Measurements from ENCODE around the gene PAIP2. TPM values are rescaled to one million over a fixed set of nuclear protein-coding genes. Genes with fewer than 3 reads are reported as not detected.
"Not testable (repeated sequence)": the region's sequence is repeated elsewhere in the genome, so short reads cannot be mapped to it uniquely, and the experiment has no call there.

Gene PAIP2
- total and polyA plus RNA-seq, 4 donors = 55.6 to 83.1 (median 70.6) TPM

- no peaks in the 10 kb centered on the region for H3K27me3 ChIP-seq (ENCODE audit: control insufficient read depth in 3 of 3, insufficient read depth in 3 of 3, low read length in 2 of 3)
- ATAC-seq (ENCODE audit: insufficient read depth, low FRiP score) = no peak
- no peak for TF ChIP-seq CTCF (IDR thresholded peaks at IDR 0.05; ENCODE audit: control extremely low read depth, extremely low read depth)
- H3K4me3 ChIP-seq = no peak overlapping the region
- peaks cover 0 to 12% (median 6%) of the 10 kb centered on the region in 5 donors for H3K4me1 ChIP-seq (ENCODE audit: control insufficient read depth in 5 of 5, insufficient read depth in 5 of 5, low read length in 5 of 5)
- no peak for DNase-seq
- H3K9me3 ChIP-seq (ENCODE audit: control insufficient read depth in 4 of 4, insufficient read depth in 3 of 4, low read length in 3 of 4) = no peaks in the 10 kb centered on the region
- 84 to 90% methylated on average over 2 of the region's 2 CpGs for whole genome bisulfite sequencing, 2 donors
- peaks cover 0 to 4% (median 0%) of the 10 kb centered on the region in 4 donors for H3K36me3 ChIP-seq (ENCODE audit: control insufficient read depth in 4 of 4, insufficient read depth in 4 of 4, low read length in 4 of 4)
- H3K27ac ChIP-seq (ENCODE audit: low read depth in 1 of 2, low read length in 1 of 2) = no peak overlapping the region
- H3K9ac ChIP-seq (ENCODE audit: insufficient read depth in 1 of 2, low read length in 2 of 2) = no peak overlapping the region
Observed at GRCh38 chr5:139406963-139407362, 65.3 kb downstream of the PAIP2 start.

GRCh38 chr5:139407517-139407916, 65.9 kb downstream of the PAIP2 start:
- Histone ChIP-seq H3K9ac (ENCODE audit: insufficient read depth in 1 of 2, low read length in 2 of 2) (no peak overlapping the region), H3K9me3 (ENCODE audit: control insufficient read depth in 4 of 4, insufficient read depth in 3 of 4, low read length in 3 of 4) (no peaks in the 10 kb centered on the region), H3K27me3 (ENCODE audit: control insufficient read depth in 3 of 3, insufficient read depth in 3 of 3, low read length in 2 of 3) (no peaks in the 10 kb centered on the region), H3K4me1 (ENCODE audit: control insufficient read depth in 5 of 5, insufficient read depth in 5 of 5, low read length in 5 of 5) (peaks cover 0 to 12% (median 6%) of the 10 kb centered on the region in 5 donors), H3K36me3 (ENCODE audit: control insufficient read depth in 4 of 4, insufficient read depth in 4 of 4, low read length in 4 of 4) (peaks cover 0 to 4% (median 1%) of the 10 kb centered on the region in 4 donors), H3K4me3 (no peak overlapping the region), H3K27ac (ENCODE audit: low read depth in 1 of 2, low read length in 1 of 2) (no peak overlapping the region)
- ATAC-seq (ENCODE audit: insufficient read depth, low FRiP score) = no peak
- no peak for DNase-seq
- TF ChIP-seq CTCF (IDR thresholded peaks at IDR 0.05; ENCODE audit: control extremely low read depth, extremely low read depth) = no peak

GRCh38 chr5:139408191-139408590, 66.5 kb downstream of the PAIP2 start:
- Histone ChIP-seq H3K4me3 (no peak overlapping the region), H3K9ac (ENCODE audit: insufficient read depth in 1 of 2, low read length in 2 of 2) (no peak overlapping the region), H3K27me3 (ENCODE audit: control insufficient read depth in 3 of 3, insufficient read depth in 3 of 3, low read length in 2 of 3) (no peaks in the 10 kb centered on the region), H3K4me1 (ENCODE audit: control insufficient read depth in 5 of 5, insufficient read depth in 5 of 5, low read length in 5 of 5) (peaks cover 0 to 9% (median 3%) of the 10 kb centered on the region in 5 donors), H3K36me3 (ENCODE audit: control insufficient read depth in 4 of 4, insufficient read depth in 4 of 4, low read length in 4 of 4) (peaks cover 0 to 6% (median 4%) of the 10 kb centered on the region in 4 donors), H3K9me3 (ENCODE audit: control insufficient read depth in 4 of 4, insufficient read depth in 3 of 4, low read length in 3 of 4) (no peaks in the 10 kb centered on the region), H3K27ac (ENCODE audit: low read depth in 1 of 2, low read length in 1 of 2) (no peak overlapping the region)
- no peak for TF ChIP-seq CTCF (IDR thresholded peaks at IDR 0.05; ENCODE audit: control extremely low read depth, extremely low read depth)
- ATAC-seq (ENCODE audit: insufficient read depth, low FRiP score) (no peak), DNase-seq (no peak)
- 95 to 96% methylated on average over 7 of the region's 7 CpGs for WGBS, 2 donors

- H3K9ac ChIP-seq (ENCODE audit: insufficient read depth in 1 of 2, low read length in 2 of 2); H3K9me3 ChIP-seq (ENCODE audit: control insufficient read depth in 4 of 4, insufficient read depth in 3 of 4, low read length in 3 of 4); H3K4me3 ChIP-seq; H3K4me1 ChIP-seq (ENCODE audit: control insufficient read depth in 5 of 5, insufficient read depth in 5 of 5, low read length in 5 of 5); DNase-seq; H3K27ac ChIP-seq (ENCODE audit: low read depth in 1 of 2, low read length in 1 of 2); ATAC-seq (ENCODE audit: insufficient read depth, low FRiP score); H3K27me3 ChIP-seq (ENCODE audit: control insufficient read depth in 3 of 3, insufficient read depth in 3 of 3, low read length in 2 of 3): not testable (repeated sequence)
- H3K36me3 ChIP-seq (ENCODE audit: control insufficient read depth in 4 of 4, insufficient read depth in 4 of 4, low read length in 4 of 4) = peaks cover 0 to 11% (median 5%) of the 10 kb centered on the region in 4 donors
- 83 to 88% methylated on average over 5 of the region's 5 CpGs for WGBS, 2 donors
Observed at GRCh38 chr5:139409116-139409515, 67.5 kb downstream of the PAIP2 start.
